ENCODE data around the gene TLR10.

DNA sequence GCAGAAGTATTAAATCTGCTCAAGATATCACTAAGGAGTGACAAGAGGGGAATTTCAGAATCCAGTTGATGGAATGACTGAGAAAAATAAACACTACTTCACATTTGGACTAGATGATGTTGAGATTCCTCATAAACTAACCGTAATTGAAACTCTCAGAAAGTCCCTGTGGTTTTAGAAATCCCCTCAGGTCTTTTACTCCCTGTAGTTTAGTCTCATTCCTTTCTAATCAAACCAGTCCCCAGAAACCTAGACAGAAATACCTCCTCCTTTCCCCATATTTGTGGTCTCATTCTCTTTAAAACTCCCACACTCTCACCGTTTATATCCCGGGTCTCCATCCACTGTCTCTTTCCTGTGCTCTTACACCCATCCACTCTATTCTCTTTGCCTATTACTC is 36.8 kb upstream of the TLR10 start:
- TF ChIP-seq, protein P1, sequence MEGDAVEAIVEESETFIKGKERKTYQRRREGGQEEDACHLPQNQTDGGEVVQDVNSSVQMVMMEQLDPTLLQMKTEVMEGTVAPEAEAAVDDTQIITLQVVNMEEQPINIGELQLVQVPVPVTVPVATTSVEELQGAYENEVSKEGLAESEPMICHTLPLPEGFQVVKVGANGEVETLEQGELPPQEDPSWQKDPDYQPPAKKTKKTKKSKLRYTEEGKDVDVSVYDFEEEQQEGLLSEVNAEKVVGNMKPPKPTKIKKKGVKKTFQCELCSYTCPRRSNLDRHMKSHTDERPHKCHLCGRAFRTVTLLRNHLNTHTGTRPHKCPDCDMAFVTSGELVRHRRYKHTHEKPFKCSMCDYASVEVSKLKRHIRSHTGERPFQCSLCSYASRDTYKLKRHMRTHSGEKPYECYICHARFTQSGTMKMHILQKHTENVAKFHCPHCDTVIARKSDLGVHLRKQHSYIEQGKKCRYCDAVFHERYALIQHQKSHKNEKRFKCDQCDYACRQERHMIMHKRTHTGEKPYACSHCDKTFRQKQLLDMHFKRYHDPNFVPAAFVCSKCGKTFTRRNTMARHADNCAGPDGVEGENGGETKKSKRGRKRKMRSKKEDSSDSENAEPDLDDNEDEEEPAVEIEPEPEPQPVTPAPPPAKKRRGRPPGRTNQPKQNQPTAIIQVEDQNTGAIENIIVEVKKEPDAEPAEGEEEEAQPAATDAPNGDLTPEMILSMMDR (IDR thresholded peaks at IDR 0.05; ENCODE audit: low read depth, low read length): no peak
- TF ChIP-seq POLR2A (IDR thresholded peaks at IDR 0.05; ENCODE audit: extremely low read depth, insufficient read length): no peak

All from NB4 (cell line).